ENCODE data around the gene DNAH11. TPM values are rescaled to one million over a fixed set of nuclear protein-coding genes. Genes with fewer than 3 reads are reported as not detected.

Gene DNAH11
- polyA plus RNA-seq, 1 experiment, result 0.59 TPM

DNA sequence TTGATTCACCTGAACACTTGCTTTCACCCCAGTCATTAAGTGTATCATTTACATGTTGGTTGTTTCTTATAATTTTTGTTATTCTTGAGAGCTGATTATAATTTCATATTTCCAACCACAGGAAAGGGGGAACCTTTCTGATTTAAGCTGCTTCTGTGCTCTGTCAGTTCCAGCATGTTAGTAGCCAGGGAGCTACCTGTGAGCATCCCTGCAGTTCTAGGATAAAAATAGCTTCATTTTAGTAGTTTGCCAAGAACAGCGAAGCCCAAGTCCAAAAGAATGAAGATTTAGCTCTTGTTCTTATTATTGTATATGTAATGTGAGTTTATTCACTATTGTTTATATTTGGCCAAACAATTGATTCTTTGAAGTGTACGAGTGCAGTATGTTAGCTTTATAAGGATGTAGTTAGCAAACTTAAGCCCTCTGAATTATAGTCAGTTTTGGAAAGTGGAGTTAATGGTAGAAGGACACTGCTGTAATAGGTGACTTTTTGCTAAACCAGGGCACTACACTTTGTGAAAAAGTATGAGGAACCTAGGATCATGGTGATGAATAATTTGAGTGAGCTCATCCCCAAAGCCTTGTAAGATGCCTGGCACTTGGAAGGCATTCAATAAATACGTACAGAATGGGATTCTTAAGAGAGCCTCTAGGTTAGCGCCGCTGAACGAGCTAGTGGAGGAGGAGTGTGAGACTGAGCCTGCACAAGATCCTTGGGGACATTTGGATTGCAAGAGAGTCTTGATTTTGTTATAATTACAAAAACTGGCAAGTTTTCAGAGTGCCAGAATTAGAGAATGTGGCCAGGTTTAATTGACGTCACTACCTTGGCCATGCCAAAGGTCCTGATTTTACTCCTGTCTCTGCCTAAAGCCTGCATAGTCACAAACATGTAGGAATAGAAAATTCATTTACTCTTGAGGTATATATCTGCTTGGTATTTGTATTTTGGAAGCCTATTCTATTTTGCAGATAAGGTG is 29.8 kb downstream of the DNAH11 start:
- POLR2A ChIA-PET, result no interaction called here
- no peak for TF ChIP-seq CTCF (IDR thresholded peaks at IDR 0.05; ENCODE audit: insufficient read depth, low read depth, low read length)

GRCh38 chr7:21579341-21580072 is 36.7 kb downstream of the DNAH11 start:
- no peaks in the 10 kb centered on the region for H3K27me3 ChIP-seq (ENCODE audit: control insufficient read depth, insufficient read depth, low read length)
- no peak overlapping the region for H3K4me3 ChIP-seq (ENCODE audit: low read depth, low read length)
- CTCF ChIA-PET, result no interaction called here
- H3K36me3 ChIP-seq (ENCODE audit: control insufficient read depth, insufficient read depth, low read length), result no peaks in the 10 kb centered on the region
- DNase-seq (ENCODE audit: low read depth), result no peak
- POLR2A ChIA-PET, result no interaction called here
- no peak for TF ChIP-seq CTCF (IDR thresholded peaks at IDR 0.05; ENCODE audit: insufficient read depth, low read depth, low read length)

More for the DNA sequence above, 29.8 kb downstream of the DNAH11 start:
- no peak for DNase-seq (ENCODE audit: low read depth)
- H3K4me3 ChIP-seq (ENCODE audit: low read depth, low read length), result no peak overlapping the region
- no peaks in the 10 kb centered on the region for H3K27me3 ChIP-seq (ENCODE audit: control insufficient read depth, insufficient read depth, low read length)
- H3K36me3 ChIP-seq (ENCODE audit: control insufficient read depth, insufficient read depth, low read length), result no peaks in the 10 kb centered on the region
- CTCF ChIA-PET, result no interaction called here

DNA sequence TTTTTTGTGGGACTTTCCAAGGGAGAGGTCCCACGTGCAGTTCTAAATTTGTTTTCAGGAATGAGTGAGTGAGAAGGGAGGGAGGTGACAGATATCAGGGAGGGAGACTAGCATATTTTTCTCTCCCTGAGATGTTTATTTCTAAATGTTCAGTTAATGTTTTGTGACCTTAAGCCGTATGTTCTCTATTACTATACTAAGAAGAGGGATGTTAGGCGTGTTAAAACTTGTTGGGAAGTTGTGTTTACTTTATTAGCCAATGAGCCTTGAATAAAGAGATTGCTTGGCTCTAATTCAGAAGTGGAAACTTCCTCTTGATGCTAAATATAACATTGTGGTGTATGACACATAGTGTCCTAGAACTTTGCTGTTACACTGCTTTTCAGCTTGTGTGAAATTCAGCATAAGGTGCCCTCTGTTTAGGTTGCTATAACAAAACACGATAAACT is 37.3 kb downstream of the DNAH11 start:
- ChIA-PET CTCF (no interaction called here), POLR2A (no interaction called here)
- no peak for TF ChIP-seq CTCF (IDR thresholded peaks at IDR 0.05; ENCODE audit: insufficient read depth, low read depth, low read length)
- Histone ChIP-seq H3K36me3 (ENCODE audit: control insufficient read depth, insufficient read depth, low read length) (no peaks in the 10 kb centered on the region), H3K4me3 (ENCODE audit: low read depth, low read length) (no peak overlapping the region), H3K27me3 (ENCODE audit: control insufficient read depth, insufficient read depth, low read length) (no peaks in the 10 kb centered on the region)
- peak; percentile 51 for DNase-seq (ENCODE audit: low read depth)

DNA sequence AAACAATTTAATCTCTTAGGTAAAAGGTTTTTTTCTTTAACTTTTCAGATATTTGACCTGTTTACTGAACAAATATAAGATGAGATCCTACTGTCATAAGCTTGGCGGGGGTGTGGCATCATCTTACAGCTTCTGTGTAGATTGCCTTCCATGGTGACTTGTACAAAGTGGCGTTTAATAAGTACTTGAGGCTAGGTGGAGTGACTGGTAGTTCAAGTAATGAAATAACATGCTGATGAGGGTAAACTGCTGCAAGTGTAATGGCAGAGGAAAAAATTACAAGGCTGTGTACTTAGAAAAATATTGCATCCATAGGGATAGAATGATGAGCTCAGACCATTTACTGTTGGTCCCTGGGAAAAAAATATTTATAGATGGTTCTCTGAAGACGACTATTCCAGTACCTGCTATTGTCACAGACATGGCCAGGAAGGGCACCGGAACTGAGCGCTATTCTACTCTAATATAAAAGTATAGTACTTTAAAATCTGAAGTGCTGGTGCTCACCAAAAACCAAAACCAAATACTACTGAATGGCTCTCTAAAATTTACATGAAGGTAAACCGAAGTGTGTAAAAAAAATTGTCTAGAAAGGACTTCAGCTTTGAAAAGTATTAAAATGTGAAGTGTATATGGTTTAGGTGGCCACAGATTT is 42.4 kb downstream of the DNAH11 start:
- no peaks in the 10 kb centered on the region for H3K27me3 ChIP-seq (ENCODE audit: control insufficient read depth, insufficient read depth, low read length)
- no peak for TF ChIP-seq CTCF (IDR thresholded peaks at IDR 0.05; ENCODE audit: insufficient read depth, low read depth, low read length)
- no peak overlapping the region for H3K4me3 ChIP-seq (ENCODE audit: low read depth, low read length)
- ChIA-PET POLR2A (no interaction called here), CTCF (no interaction called here)
- no peak for DNase-seq (ENCODE audit: low read depth)
- H3K36me3 ChIP-seq (ENCODE audit: control insufficient read depth, insufficient read depth, low read length), result no peaks in the 10 kb centered on the region
